ENCODE data around the gene EPS8L2. TPM values are rescaled to one million over a fixed set of nuclear protein-coding genes. Genes with fewer than 3 reads are reported as not detected.
A peak's percentile ranks its signal among the peaks of the same experiment; 100 is the strongest.

The EPS8L2 gene
- total and polyA plus RNA-seq, 2 donors (not counting 1 experiment from before 2014, with no cell fraction given): 13.9 to 22.7 TPM

- H3K27me3 ChIP-seq (replicated peaks in 1 of 4; ENCODE audit: control extremely low read depth in 1 of 4, control insufficient read depth in 3 of 4, insufficient read depth in 4 of 4, low read length in 3 of 4): no peaks in the 10 kb centered on the region
- Mint-ChIP-seq H3K9me3 (ENCODE audit: insufficient read depth) (no peaks in the 10 kb centered on the region), H3K27ac (peak overlapping the region; percentile 80), H3K4me3 (peak overlapping the region; percentile 85), H3K4me1 (peaks cover 43% of the 10 kb centered on the region), H3K27me3 (no peaks in the 10 kb centered on the region)
- H3K27ac ChIP-seq (ENCODE audit: low read length in 2 of 2): no peak overlapping the region
- H3K9me3 ChIP-seq (ENCODE audit: control extremely low read depth in 1 of 3, control insufficient read depth in 2 of 3, insufficient read depth in 1 of 3, low read length in 2 of 3): no peaks in the 10 kb centered on the region
- peaks cover 40% of the 10 kb centered on the region for H4K20me1 ChIP-seq (ENCODE audit: control insufficient read depth, insufficient read depth, low read length, poor library complexity, severe bottlenecking)
- peaks cover 46% of the 10 kb centered on the region for H3K79me2 ChIP-seq (ENCODE audit: control insufficient read depth, insufficient read depth, low read length)
- H3K4me2 ChIP-seq (replicated peaks; ENCODE audit: low read depth, low read length, poor library complexity, severe bottlenecking): peak overlapping the region; percentile 81
- H3K9ac ChIP-seq (ENCODE audit: low read length): no peak overlapping the region
- intact Hi-C loops (cut with micrococcal nuclease): no loop called here
- no peak overlapping the region for H2AFZ ChIP-seq (ENCODE audit: insufficient read depth, low read depth, low read length, poor library complexity, severe bottlenecking)
- DNase-seq (no peak), ATAC-seq (ENCODE audit: low read depth) (no peak)
- H3K4me3 ChIP-seq (ENCODE audit: control extremely low read depth in 1 of 5, extremely low read depth in 1 of 5, insufficient read depth in 1 of 5, low read depth in 2 of 5, low read length in 4 of 5): no peak overlapping the region
- H3K36me3 ChIP-seq (replicated peaks in 1 of 2; ENCODE audit: control extremely low read depth in 1 of 2, control insufficient read depth in 1 of 2, extremely low read depth in 1 of 2, insufficient read depth in 2 of 2, low read length in 1 of 2): peaks cover 0 to 11% of the 10 kb centered on the region in 2 experiments
- no peak for TF ChIP-seq EZH2 (IDR thresholded peaks at IDR 0.05; ENCODE audit: borderline replicate concordance, insufficient read depth, low read depth, low read length, poor library complexity, severe bottlenecking)
- no peak for TF ChIP-seq CTCF (IDR thresholded peaks at IDR 0.05)
- ChIA-PET CTCF (interaction anchor here (0.6 to 1.2 kb wide), 2 partner anchors 25 to 31 kb away, joined by 3 to 6 read pairs; no protein-coding TSS in a partner anchor), POLR2A (interaction anchor here (6.1 kb wide), 1 partner anchor 30 kb away, joined by 105 read pairs; no protein-coding TSS in a partner anchor)
- H3K4me1 ChIP-seq (ENCODE audit: control insufficient read depth in 2 of 2, insufficient read depth in 2 of 2, low read length in 2 of 2): peaks cover 30 to 32% of the 10 kb centered on the region in 2 donors
- 65% methylated on average over 21 of the region's 23 CpGs for WGBS (ENCODE audit: insufficient coverage)
Observed at GRCh38 chr11:692824-693414, 13.1 kb upstream of the EPS8L2 start.

- no peaks in the 10 kb centered on the region for H3K9me3 Mint-ChIP-seq (ENCODE audit: insufficient read depth)
- Histone ChIP-seq H3K79me2 (ENCODE audit: control insufficient read depth, insufficient read depth, low read length) (peaks cover 46% of the 10 kb centered on the region), H4K20me1 (ENCODE audit: control insufficient read depth, insufficient read depth, low read length, poor library complexity, severe bottlenecking) (peaks cover 40% of the 10 kb centered on the region), H3K27ac (ENCODE audit: low read length in 2 of 2) (no peak overlapping the region), H3K9me3 (ENCODE audit: control extremely low read depth in 1 of 3, control insufficient read depth in 2 of 3, insufficient read depth in 1 of 3, low read length in 2 of 3) (no peaks in the 10 kb centered on the region), H3K4me3 (ENCODE audit: control extremely low read depth in 1 of 5, extremely low read depth in 1 of 5, insufficient read depth in 1 of 5, low read depth in 2 of 5, low read length in 4 of 5) (peak overlapping the region in 1 of 5 experiments; percentile 84), H3K4me1 (ENCODE audit: control insufficient read depth in 2 of 2, insufficient read depth in 2 of 2, low read length in 2 of 2) (peaks cover 30 to 36% of the 10 kb centered on the region in 2 donors), H3K27me3 (replicated peaks in 1 of 4; ENCODE audit: control extremely low read depth in 1 of 4, control insufficient read depth in 3 of 4, insufficient read depth in 4 of 4, low read length in 3 of 4) (no peaks in the 10 kb centered on the region), H3K36me3 (replicated peaks in 1 of 2; ENCODE audit: control extremely low read depth in 1 of 2, control insufficient read depth in 1 of 2, extremely low read depth in 1 of 2, insufficient read depth in 2 of 2, low read length in 1 of 2) (peaks cover 0 to 8% of the 10 kb centered on the region in 2 experiments), H3K9ac (ENCODE audit: low read length) (peak overlapping the region; percentile 99), H2AFZ (ENCODE audit: insufficient read depth, low read depth, low read length, poor library complexity, severe bottlenecking) (peak overlapping the region; percentile 43), H3K4me2 (replicated peaks; ENCODE audit: low read depth, low read length, poor library complexity, severe bottlenecking) (peak overlapping the region; percentile 81)
- intact Hi-C loops (cut with micrococcal nuclease): no loop called here
- H3K27ac Mint-ChIP-seq: peak overlapping the region; percentile 80
- H3K4me3 Mint-ChIP-seq: peak overlapping the region; percentile 85
- ATAC-seq (ENCODE audit: low read depth) (no peak), DNase-seq (peak; percentile 32)
- peaks cover 47% of the 10 kb centered on the region for H3K4me1 Mint-ChIP-seq
- TF ChIP-seq EZH2 (IDR thresholded peaks at IDR 0.05; ENCODE audit: borderline replicate concordance, insufficient read depth, low read depth, low read length, poor library complexity, severe bottlenecking) (no peak), CTCF (IDR thresholded peaks at IDR 0.05) (no peak)
- 16% methylated on average over 13 of the region's 13 CpGs for WGBS (ENCODE audit: insufficient coverage)
- ChIA-PET POLR2A (interaction anchor here (0.5 to 6.1 kb wide), 2 partner anchors 30 to 53 kb away, joined by 3 to 105 read pairs; no protein-coding TSS in a partner anchor), CTCF (interaction anchor here (0.6 to 1.2 kb wide), 3 partner anchors 25 to 33 kb away, joined by 3 to 6 read pairs (median 3); no protein-coding TSS in a partner anchor)
- no peaks in the 10 kb centered on the region for H3K27me3 Mint-ChIP-seq
Observed at GRCh38 chr11:693415-693831, 12.6 kb upstream of the EPS8L2 start.
